Measurements from ENCODE around the gene LIPI.
"Not testable (repeated sequence)": the region's sequence is repeated elsewhere in the genome, so short reads cannot be mapped to it uniquely, and the experiment has no call there.

The LIPI gene

DNA sequence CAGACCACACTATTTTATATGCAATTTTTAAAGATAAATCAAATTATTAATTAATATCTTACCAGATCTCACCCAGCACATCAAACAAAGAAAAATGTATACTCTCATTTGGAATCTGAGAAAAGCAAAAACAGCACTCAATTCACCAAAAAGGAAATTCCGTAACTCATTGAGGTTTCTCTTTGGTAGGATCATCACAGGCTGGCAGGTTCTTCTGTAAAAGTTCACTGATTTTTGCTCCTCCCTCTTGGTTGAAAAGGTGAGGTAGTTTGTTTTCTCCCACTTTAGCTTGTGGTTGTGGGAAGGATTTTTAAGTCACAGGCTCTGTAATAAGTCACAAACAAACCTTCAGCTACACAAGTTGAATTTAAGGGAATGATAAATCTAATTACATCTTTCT lies at the start of gene LIPI:
TSS of gene LIPI (minus strand) at position 218 of the 400 bp plus-strand sequence. CDS start at position 108, 110 bp downstream.
- no peak for DNase-seq (ENCODE audit: low read depth, low spot score)

DNA sequence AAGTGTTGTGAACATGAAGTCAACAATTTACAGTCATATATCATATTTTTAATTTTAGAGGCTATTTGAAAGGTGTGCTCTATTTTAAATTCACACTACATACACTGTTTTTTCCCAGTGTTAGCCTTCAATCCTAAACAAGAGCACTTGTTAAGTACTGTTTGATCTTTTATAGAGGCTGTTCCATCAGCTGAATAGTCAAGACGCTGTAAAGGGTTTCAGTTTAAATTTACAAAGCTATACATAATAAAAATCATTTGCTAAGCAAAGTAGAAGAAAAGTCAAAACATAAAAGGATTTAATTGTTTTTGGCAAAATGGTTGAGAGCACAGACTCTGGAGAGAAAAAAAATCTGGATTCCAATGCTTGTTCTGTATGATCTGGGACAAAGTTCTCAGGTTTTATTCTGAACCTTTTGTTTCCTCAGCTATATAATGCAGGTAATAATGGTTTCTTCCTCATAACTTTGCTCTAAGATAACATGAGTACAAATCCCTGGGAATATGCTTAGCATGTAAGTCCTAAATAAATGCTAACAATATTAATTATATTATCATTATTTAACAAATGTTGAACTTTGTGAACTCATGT lies 49.5 kb upstream of the LIPI start:
- DNase-seq (ENCODE audit: low read depth, low spot score): no peak

DNA sequence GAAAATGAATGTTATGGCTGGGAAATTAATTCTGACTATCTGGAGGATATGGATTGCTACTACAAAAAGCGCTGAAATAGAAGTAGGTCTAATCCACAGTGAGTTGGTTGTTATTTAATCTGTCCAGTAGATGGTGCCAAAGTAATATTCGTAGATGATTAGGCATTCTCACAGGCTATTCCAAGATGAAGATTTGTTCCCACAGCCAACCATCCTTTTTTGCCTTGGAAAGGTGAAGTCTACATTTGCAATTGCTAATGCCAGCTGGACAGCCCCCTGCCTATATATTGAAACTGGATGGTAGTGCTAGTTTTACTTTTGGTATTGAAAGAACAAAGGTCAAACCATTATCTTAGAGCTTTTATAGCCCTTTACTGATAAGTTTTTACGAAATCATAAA lies 49.0 kb upstream of the LIPI start:
- no peak for DNase-seq (ENCODE audit: low read depth, low spot score)

DNA sequence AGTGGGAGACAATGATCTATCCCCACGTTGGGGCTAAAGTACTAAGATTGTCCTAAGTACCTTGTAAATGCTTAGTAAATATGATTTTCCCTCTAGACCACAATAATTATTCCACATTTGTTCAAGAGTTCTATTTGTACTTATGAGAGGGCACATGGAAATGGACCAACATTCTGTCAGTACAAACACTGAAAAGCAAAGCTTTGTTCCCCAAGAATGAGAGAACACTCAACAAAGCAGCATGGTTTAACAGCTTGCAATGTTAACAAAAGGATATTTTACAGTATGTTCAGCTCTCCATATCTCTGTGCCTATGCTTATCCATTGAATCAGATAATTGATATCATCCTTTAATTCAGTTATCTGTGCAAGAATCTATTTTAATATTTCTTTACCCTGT lies 40.6 kb upstream of the LIPI start:
- no peak for DNase-seq (ENCODE audit: low read depth, low spot score)

DNA sequence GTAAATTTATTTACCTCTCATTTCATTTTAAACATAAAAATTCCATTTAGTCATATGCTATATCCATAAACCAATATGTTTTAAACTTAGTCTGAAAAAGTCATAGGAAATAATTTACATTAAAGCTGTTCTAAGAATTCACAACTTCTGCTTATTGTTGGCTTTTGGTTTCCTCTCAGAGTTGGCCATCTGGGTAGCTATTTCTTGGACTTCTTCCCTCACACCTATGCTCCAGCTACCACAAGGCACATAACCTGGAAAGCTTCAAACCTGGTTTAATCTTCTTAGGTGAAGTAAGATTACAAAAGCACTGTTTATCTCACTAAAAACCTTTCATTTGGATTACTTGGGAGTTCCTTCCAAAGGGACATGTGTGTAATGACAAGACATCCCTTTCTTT lies 35.0 kb upstream of the LIPI start:
- DNase-seq (ENCODE audit: low read depth, low spot score): no peak

DNA sequence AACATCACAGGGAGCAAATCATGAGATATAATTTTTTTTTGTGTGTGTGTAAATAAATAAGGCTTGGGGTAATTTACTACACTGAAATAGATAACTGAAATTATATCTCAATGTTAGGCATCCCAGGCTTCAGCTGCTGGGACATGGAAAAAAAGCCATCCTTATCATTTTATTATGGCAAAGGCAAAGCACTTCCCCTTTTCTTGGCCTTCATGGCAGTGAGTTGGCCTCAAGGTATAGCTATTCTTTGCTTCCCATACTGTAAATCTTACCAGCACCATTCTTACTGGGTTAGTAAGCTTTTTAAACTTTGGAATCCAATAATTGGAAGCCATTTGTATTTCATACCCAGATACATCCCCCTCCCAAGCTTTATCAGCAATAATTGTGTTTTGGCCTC lies 34.2 kb upstream of the LIPI start:
- DNase-seq (ENCODE audit: low read depth, low spot score): no peak

DNA sequence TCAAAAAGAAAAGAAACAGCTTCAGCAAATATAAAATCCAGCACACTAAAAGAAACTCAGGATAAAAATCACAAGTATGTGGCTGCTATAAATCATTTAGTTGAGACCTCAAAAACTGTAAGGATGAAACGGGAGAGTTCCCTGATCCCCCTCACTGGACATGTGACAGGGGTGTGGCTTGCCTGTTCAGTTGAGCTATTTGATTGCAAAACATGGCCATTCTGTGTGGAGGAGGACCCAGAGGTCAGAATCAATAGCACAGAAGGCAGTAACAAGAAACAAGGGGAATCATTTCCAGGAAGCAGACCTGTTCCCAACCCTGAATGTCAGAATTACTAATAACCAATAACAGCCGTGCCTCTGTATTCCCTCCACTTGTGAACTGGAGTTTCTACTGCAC lies 33.1 kb upstream of the LIPI start:
- DNase-seq (ENCODE audit: low read depth, low spot score): no peak

DNA sequence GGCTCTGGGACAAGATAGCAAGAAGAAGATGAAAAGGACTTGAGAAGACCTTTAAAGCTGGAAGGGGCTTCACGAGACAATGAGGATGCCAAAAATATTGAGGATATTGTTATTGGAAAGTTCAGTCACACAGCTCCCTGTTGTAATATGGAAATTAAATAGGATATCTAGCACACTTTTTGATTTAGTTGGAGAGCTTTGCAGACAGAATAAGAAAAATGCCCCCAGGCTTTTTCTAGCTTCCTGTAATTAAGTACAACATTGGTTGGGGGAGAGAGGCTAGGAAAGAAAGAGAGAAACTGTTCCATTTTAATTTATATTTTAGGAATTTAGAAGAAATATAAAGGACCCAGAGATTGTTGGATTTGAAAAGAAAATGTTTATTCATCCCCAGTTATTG lies 32.7 kb upstream of the LIPI start:
- DNase-seq (ENCODE audit: low read depth, low spot score): no peak

DNA sequence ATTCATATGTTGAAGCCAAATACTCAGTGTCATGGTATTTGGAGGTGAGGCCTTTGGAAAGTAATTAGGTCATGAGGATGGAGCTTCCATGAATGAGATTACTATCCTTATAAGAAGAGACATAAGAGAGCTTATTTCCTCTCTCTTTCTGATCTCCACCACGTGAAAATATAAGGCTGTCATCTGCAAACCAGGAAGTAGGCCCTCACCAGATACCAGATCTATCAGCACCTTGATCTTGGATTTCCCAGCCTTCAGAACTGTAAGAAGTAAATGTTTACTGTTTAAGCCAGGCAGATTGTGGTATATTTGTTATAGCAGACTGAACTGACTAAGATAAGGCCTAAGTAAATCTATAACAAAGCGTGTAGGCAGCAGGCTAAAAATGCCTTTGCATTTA lies 30.5 kb upstream of the LIPI start:
- no peak for DNase-seq (ENCODE audit: low read depth, low spot score)

DNA sequence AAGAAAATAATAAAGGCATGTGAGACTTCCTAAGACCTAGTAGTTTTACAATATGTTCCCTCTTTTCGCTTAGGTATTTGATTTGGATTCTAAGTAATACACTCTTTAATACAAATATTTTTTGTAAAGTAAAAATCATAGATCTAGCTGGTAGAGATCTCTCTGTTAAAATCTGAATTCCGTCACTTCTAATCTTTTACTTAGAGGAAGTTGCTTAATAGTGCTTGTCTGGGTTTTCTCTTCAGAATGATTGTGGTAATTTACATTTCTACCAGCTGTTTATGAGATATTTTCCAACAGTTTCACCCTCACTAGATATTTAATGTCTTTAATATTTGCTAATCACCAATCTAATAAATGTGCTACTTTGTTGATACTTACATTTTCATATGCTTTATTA lies 28.5 kb upstream of the LIPI start:
- no peak for DNase-seq (ENCODE audit: low read depth, low spot score)

DNA sequence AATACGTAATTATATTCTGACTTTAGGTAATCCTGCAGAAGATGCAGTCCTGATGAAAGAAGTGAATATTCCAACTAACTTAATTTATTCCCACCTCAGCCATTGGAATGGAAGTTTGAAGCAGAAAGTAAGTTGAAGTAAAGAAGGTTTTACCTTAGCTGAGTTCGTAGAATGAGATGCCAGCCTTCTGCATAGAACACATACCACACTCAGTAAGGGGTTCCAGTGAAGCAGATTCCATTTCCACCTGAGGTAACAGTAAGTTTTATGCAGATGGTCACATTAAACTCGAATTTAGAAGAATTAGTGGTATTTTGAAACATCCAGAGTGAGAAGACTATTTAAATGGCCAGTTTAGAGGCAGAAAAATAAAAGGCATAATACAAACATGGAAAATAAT lies 25.4 kb upstream of the LIPI start:
- no peak for DNase-seq (ENCODE audit: low read depth, low spot score)

DNA sequence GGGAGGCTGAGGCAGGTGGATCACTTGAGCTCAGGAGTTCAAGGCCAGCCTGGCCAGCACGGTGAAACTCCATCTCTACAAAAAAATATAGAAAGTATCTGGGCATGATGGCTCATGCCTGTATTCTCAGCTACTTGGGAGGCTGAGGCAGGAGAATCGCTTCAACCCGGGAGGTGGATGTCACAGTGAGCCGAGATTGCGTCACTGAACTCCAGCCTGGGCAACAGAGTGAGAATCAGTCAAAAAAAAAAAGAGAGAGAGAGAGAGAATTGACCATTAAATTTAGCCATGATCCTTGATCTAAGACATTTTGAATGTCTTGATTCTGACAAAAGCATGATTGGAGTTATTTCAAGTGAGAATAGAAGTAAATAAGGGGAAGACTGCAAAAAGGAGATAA lies 24.3 kb upstream of the LIPI start:
- no peak for DNase-seq (ENCODE audit: low read depth, low spot score)

DNA sequence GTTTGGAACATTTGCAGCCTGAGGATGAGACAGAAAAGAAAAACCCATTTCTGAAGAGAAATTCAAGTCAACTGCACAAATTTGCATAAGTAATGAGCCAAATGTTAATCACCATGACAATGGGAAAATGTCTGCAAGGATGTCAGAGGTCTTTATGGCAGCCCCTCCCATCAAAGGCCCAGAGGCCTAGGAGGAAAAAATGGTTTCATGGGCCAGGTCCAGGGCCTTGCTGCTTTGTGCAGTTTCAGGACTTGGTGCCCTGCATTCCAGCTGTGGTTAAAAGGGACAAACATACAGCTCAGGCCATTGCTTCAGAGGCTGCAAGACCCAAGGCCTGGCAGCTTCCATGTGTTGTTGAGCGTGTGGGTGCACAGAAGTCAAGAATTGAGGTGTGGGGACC lies 18.6 kb upstream of the LIPI start:
- DNase-seq (ENCODE audit: low read depth, low spot score): no peak

DNA sequence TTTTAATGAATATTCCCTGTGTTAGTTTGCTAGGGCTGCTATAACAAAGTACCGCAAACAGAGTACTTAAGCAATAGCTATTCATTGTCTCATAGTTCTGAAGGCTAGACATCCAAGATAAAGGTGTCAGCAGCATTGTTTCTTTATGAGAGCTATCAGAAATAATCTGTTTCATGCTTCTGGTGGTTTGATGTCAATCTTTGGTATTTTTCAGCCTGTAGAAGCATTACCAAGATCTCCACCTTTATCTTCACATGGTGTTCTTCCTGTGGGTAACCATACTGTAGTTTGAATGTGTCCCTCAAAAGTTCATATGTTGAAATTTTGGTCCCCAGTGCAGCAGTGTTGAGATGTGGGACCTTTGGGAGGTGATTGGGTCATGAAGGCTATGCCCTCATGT lies 12.6 kb upstream of the LIPI start:
- DNase-seq (ENCODE audit: low read depth, low spot score): no peak

DNA sequence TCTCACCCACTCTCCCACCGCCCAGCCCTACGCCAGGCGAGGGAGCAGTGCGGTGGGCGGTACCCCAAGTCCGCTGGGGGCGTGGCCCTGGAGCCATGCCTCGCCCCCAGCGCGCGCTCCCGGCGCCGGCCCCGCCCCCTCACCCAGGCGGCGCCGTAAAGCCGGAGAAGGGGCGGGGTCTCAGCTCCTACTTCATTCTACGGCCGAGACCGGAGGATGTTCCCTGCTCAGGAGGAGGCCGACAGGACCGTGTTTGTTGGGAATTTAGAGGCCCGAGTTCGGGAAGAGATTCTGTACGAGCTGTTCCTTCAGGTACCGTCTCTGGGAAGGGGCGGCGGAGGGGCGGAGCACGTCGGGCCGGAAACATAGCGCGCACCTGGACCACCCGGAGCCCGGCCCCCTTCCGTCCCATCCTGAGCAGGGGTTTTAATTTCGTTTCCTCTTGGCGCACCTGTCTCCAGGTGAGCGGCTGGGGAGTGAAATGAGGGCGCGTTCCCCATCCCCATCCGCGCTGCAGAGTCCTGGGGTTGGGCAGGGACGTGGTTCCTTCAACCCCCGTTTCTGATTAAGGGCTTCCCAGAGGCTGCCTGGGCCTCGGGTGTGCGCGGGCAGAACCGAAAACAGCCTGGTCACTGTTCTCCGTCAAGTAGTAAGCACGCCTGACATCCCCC lies 5.4 kb upstream of the LIPI start, which contains the start of gene RBM11:
TSS of gene RBM11 (plus strand) at position 187 of the 671 bp plus-strand sequence. CDS start at position 217, 30 bp downstream.
- peak; percentile 38 for DNase-seq (ENCODE audit: low read depth, low spot score)

DNA sequence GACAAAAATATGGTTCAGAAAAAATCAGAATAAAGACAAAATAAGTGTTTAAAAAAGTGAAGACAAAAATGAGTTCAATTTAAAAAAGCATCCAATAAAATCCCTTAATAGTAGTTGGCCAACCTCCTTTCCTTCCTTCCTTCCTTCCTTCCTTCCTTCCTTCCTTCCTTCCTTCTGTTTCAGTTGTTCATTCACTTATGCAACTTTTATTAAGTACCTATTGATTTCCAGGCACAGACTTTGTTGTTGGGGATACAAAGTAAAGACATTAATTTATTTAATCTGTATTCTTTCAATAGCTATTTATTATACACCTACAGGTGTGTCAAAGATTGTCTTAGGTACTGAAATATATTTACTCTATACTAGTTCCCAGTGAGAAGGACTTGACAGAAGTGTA lies 2.4 kb upstream of the LIPI start:
- DNase-seq (ENCODE audit: low read depth, low spot score): no peak

DNA sequence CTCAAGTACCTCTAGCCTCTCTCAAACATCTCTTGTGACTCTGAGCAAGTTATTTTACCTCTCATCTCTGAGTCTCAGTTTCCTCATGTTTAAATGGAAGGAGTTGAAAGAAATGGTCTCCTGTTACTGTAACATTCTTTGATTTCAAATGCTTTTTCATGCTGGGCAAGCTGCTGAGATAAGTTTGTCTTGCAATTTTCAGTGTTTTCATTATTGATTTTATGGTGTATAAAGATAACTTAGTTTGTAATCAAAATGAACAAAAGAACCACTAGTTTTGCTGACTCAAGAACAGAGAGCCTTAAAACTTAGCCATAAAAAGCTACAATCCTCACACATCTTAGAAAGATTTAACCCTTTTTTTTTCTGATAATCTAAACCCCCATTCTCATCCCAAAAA lies 4.5 kb downstream of the LIPI start:
- no peak for DNase-seq (ENCODE audit: low read depth, low spot score)

DNA sequence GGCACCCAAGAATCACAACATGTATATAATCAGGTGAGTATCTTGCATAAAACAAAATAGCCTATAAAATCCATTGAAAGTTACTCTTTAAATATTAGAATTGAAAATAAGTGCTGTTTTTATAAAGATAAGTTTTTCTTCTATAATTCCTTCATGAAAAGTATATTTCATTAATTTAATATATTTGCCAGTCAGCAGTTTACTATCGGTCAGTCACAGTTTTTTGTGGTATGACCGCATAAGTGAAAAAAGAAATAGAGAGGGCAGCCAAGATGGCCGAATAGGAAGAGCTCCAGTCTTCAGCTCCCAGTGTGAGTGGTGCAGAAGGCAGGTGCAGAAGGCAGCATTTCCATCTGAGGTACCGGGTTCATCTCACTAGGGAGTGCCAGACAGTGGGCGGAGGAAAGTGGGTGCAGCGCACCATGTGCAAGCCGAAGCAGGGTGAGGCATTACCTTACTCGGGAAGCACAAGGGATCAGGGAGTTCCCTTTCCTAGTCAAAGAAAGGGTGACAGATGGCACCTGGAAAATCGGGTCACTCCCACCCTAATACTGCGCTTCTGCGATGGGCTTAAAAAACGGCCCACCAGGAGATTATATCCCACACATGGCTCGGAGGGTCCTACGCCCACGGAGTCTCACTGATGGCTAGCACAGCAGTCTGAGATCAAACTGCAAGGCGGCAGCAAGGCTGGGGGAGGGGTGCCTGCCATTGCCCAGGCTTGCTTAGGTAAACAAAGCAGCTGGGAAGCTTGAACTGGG lies 44.1 kb downstream of the LIPI start:
- not testable (repeated sequence) for DNase-seq (ENCODE audit: low read depth, low spot score)

DNA sequence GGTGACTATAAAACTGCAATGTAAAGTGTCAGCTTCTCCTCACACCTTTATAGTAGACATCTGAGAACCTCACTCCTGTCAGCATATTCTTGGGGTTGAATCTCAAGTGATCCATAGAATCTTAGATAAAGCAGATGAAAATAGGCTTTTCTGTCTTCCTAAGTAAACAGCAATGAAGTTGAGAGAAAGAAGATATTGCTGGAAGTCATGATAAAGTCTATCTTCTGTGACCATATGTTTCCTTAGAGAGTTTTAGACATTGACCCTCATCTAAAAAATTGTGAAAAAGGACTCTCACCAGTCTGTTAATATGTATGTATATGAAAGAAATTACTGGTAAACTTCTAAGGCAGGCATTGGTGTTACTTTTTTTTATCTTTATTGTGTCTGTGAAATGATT lies 66.8 kb downstream of the LIPI start:
- no peak for DNase-seq (ENCODE audit: low read depth, low spot score)

DNA sequence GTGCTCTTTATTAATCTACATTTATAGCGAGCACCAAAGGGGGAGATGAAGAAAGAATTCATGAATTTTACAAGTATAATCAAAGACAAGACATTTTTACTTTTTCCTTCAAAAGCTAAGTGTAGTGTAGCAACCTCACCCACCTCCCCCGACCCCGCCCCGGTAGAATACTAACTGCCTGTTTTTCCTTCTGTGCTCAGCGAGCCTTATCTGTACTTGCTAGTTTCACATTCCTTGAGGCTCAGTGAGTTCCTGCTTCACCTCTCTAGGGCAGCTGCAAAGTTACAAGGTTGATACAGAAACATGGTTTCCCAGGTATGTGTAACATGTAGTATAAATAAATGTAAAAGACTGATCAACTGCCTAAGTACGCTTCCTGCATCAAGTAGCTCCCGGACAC lies 86.5 kb downstream of the LIPI start:
- DNase-seq (ENCODE audit: low read depth, low spot score): no peak

DNA sequence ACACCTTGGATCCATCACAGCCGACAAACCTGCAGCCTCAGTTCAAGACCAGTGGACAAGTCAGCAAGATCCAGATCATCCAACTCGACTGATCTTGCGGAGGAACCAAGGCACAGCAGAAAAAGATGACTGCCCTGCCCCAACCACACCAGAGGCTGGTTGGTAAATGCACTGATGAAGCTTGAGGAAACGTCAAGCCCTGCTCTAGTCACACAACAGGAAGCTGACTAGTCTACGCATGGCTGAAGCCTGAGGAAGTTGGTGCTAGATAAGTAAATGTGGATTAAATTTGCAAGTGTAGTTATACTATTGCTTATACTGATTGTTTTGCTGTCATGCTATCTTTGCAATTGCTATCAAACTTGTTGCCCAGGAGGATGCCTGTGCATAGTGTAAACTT lies 89.0 kb downstream of the LIPI start:
- no peak for DNase-seq (ENCODE audit: low read depth, low spot score)

DNA sequence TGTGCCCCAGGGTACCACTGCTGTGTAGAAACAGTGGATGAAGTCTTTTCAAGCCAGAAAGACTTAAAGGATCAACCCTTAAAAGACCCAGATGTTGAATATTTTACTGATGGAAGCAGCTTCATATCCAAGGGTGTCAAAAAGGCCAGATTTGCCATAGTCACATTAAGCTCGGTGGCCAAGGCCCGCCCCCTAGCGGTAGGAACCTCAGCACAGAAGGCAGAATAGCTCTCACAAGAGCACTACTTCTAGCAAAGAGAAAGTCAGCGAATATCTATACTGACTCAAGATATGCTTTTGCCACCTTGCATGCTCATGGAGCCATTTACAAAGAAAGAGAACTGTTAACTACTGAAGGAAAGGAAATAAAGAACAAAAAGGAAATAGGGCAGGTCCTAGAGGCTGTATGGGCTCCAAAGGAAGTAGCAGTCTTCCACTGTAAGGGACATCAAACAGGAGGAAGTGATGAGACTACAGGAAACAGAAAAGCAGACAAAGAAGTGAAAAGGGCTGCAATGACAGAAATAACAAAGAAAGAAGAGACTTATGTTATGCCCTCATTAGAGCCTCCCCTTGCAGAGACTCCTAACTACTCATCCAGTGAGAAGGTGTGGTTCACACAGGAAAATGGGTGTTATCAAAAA lies 90.5 kb downstream of the LIPI start:
- DNase-seq (ENCODE audit: low read depth, low spot score): no peak

DNA sequence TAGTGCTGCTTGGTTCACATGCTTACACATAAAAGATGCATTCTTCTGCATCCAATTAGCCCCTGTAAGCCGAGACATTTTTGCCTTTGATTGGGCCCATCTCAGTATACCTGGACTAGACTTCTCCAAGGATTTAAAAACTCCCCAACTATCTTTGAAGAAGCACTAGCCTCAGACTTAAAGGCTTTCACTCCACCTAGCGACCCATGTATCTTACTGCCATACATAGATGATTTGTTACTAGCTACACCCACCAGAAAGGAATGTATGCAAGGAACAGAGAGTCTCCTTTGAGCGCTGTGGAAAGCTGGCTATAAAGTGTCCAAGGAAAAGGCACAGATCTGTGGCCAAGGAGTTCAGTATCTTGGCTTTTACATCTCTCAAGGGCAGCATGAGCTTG lies 91.7 kb downstream of the LIPI start:
- DNase-seq (ENCODE audit: low read depth, low spot score): no peak

Measured in activated CD4-positive, CD25-positive, alpha-beta regulatory T cell treated with anti-CD3 and anti-CD28 coated beads, Interleukin-2, amount 50 U/mL, for 16 hours (primary cell).